ENCODE results near the gene CTSA. TPM values are rescaled to one million over a fixed set of nuclear protein-coding genes. Genes with fewer than 3 reads are reported as not detected.

Gene CTSA
- total and polyA plus RNA-seq, 2 of the 4 experiments (the other 2 are of a cell fraction) = 19.0 to 312 TPM

- TF ChIP-seq USF2 (IDR thresholded peaks at IDR 0.05; ENCODE audit: low read depth, low read length) = no peak
Observed at GRCh38 chr20:45934046-45934585, 43.0 kb downstream of the CTSA start (continued).

GRCh38 chr20:45934586-45935415 lies 43.7 kb downstream of the CTSA start, which contains the start of gene PCIF1:
TSS of gene PCIF1 (plus strand) at chr20:45934683. CDS start at chr20:45939000, 4,317 bp downstream.
- Histone ChIP-seq H3K4ac (ENCODE audit: low read depth, low read length) (peak within 1 kb of the TSS; percentile 100), H2BK120ac (ENCODE audit: low read depth, low read length) (peak within 1 kb of the TSS; percentile 91), H3K4me1 (ENCODE audit: control insufficient read depth, insufficient read depth, low read length) (peaks cover 5% of the 10 kb centered on the region), H3K4me2 (ENCODE audit: low read depth, low read length) (peak within 1 kb of the TSS; percentile 97), H4K8ac (ENCODE audit: low read depth in 2 of 2, low read length in 2 of 2) (peak within 1 kb of the TSS; percentile 98 to 100), H3K9ac (ENCODE audit: low read depth, low read length) (peak within 1 kb of the TSS; percentile 99), H3K56ac (ENCODE audit: extremely low read depth, insufficient read depth, low read length) (peak within 1 kb of the TSS; percentile 98), H3K14ac (replicated peaks; ENCODE audit: low read depth, low read length) (peak within 1 kb of the TSS; percentile 99), H4K91ac (ENCODE audit: insufficient read depth, low read depth, low read length) (peak within 1 kb of the TSS; percentile 100), H2AK9ac (replicated peaks; ENCODE audit: low read depth, low read length, poor library complexity) (peak within 1 kb of the TSS; percentile 100), H2BK5ac (ENCODE audit: low read depth, low read length, poor library complexity, severe bottlenecking) (peak within 1 kb of the TSS; percentile 100), H4K5ac (ENCODE audit: low read depth, low read length) (peak within 1 kb of the TSS; percentile 98), H3K4me3 (ENCODE audit: insufficient read depth, low read depth, low read length) (peak within 1 kb of the TSS; percentile 85), H3K18ac (ENCODE audit: low read depth, low read length) (peak within 1 kb of the TSS; percentile 96), H4K20me1 (ENCODE audit: insufficient read depth, low read length) (peaks cover 19% of the 10 kb centered on the region), H2AFZ (replicated peaks; ENCODE audit: low read length, poor library complexity) (peak within 1 kb of the TSS; percentile 99), H2AK5ac (ENCODE audit: low read depth, low read length) (peak within 1 kb of the TSS; percentile 99), H3K79me1 (ENCODE audit: low read depth in 1 of 2, low read length in 2 of 2) (peaks cover 38 to 75% of the 10 kb centered on the region in 2 experiments), H3K23ac (ENCODE audit: low read depth, low read length) (peak within 1 kb of the TSS; percentile 92), H2BK20ac (ENCODE audit: low read depth, low read length) (no peak within 1 kb of the TSS), H3K27ac (ENCODE audit: insufficient read depth, low read length) (peak within 1 kb of the TSS; percentile 99), H2BK15ac (ENCODE audit: low read depth, low read length) (peak within 1 kb of the TSS; percentile 89; the same call in 1 of the 3 replicates), H3K9me3 (ENCODE audit: control insufficient read depth, insufficient read depth, low read length) (no peaks in the 10 kb centered on the region), H3K27me3 (ENCODE audit: control insufficient read depth, insufficient read depth, low read length) (no peaks in the 10 kb centered on the region), H3K9me1 (ENCODE audit: insufficient read depth, low read length) (0 out of 2 replicates have a peak, but pooled peaks cover 4% of the 10 kb centered on the region), H3K36me3 (ENCODE audit: control insufficient read depth, insufficient read depth, low read length) (peaks cover 20% of the 10 kb centered on the region)
- peak; percentile 98 for DNase-seq
- dilution Hi-C loops (cut with HindIII; ENCODE audit: low sequenced_read_pairs, unreplicated experiment) = no loop called here
- 1% methylated on average over 40 of the region's 102 CpGs; no CpG with 5 or more reads in 1 of the 2 experiments for WGBS, 2 experiments (ENCODE audit: extremely low coverage in 2 of 2, insufficient read length in 1 of 2)
- BruUV-seq (replicated peaks) = no TSS peak
- CTCF ChIA-PET = interaction anchor here (0.8 to 1.5 kb wide), 2 partner anchors 43 to 136 kb away, joined by 3 to 6 read pairs; no protein-coding TSS in a partner anchor
- POLR2A ChIA-PET (ENCODE audit: unreplicated experiment) = interaction anchor here (0.6 to 1.2 kb wide), 4 partner anchors 9 to 25 kb away, joined by 3 to 8 read pairs (median 5); no protein-coding TSS in a partner anchor
- intact Hi-C loops (cut with micrococcal nuclease) = loop anchor here (1.0 to 10.0 kb wide), 5 partner anchors 24 to 136 kb away; partner anchors contain the start of genes ACOT8, CTSA, NEURL2 and SNX21
- ATAC-seq (ENCODE audit: low read depth) = peak; percentile 84
- in situ Hi-C loops (cut with MboI; ENCODE audit: low sequenced_read_pairs) = no loop called here
- 0 out of 2 replicates have a peak, but pooled peaks have one; percentile 1 for TF ChIP-seq FOS (IDR thresholded peaks at IDR 0.05; ENCODE audit: low read depth, low read length)
- TF ChIP-seq CHD1 (IDR thresholded peaks at IDR 0.05; ENCODE audit: low read depth, low read length) = peak; percentile 90; the same call in 1 of the 2 replicates
- TF ChIP-seq NFE2L2 (IDR thresholded peaks at IDR 0.05; ENCODE audit: low read depth, low read length) = no peak
- no peak for TF ChIP-seq BHLHE40 (IDR thresholded peaks at IDR 0.05; ENCODE audit: low read depth, low read length)
- peak; percentile 60; the same call in 1 of the 2 replicates for TF ChIP-seq MXI1 (IDR thresholded peaks at IDR 0.05; ENCODE audit: borderline replicate concordance, low read depth, low read length)
- TF ChIP-seq USF2 (IDR thresholded peaks at IDR 0.05; ENCODE audit: low read depth, low read length) = peak; percentile 97
- TF ChIP-seq POLR2A (IDR thresholded peaks at IDR 0.05; ENCODE audit: low read depth, low read length) = peak; percentile 98
- TF ChIP-seq SMC3 (IDR thresholded peaks at IDR 0.05; ENCODE audit: low read depth, low read length) = 0 out of 2 replicates have a peak, but pooled peaks have one; percentile 14
- no peak for TF ChIP-seq RFX5 (IDR thresholded peaks at IDR 0.05; ENCODE audit: low read depth, low read length)
- TF ChIP-seq MAFK (IDR thresholded peaks at IDR 0.05; ENCODE audit: low read depth, low read length) = no peak
